Mesothelial cell of epicardium (in vitro differentiated cells): ENCODE data around the gene TNS1. TPM values are rescaled to one million over a fixed set of nuclear protein-coding genes. Genes with fewer than 3 reads are reported as not detected.

Source experiments
- DNase-seq, 2 experiments: peaks; one replicate each; pipeline ENCODE4 v3.0.0; 2021; ENCODE audit warnings: low spot score in 2 of 2; ENCODE audit not compliant: unreplicated experiment in 2 of 2
- H3K27ac Mint-ChIP-seq: 2 replicates; pipeline ENCODE4 v1.8.0; 2021; ENCODE audit warnings: mixed read lengths
- H3K27me3 Mint-ChIP-seq: 2 replicates; pipeline ENCODE4 v1.8.0; 2021; ENCODE audit warnings: low read depth, mixed read lengths
- H3K36me3 Mint-ChIP-seq: 2 replicates; pipeline ENCODE4 v1.8.0; 2021; ENCODE audit warnings: mixed read lengths
- H3K4me1 Mint-ChIP-seq: 2 replicates; pipeline ENCODE4 v1.8.0; 2021; ENCODE audit warnings: mixed read lengths
- H3K4me3 Mint-ChIP-seq: 2 replicates; pipeline ENCODE4 v1.8.0; 2021; ENCODE audit warnings: mild to moderate bottlenecking, moderate library complexity, mixed read lengths
- H3K9me3 Mint-ChIP-seq: 2 replicates; pipeline ENCODE4 v1.8.0; 2021; ENCODE audit warnings: mixed read lengths
- CTCF ChIP-seq: fragments of 200-600 bp; sonication (generic); IDR thresholded peaks from one replicate; pipeline ENCODE4 v1.5.0; 2021; ENCODE audit warnings: antibody characterized with exemption; ENCODE audit not compliant: unreplicated experiment
- total RNA-seq: library from RNA; stranded (reverse); gene quantifications from 3 replicates; pipeline ENCODE4 v1.2.1, GENCODE V29; 2021

Gene TNS1
- total RNA-seq, 1 donor from 2014 or later, result 130 TPM

- no peak overlapping the region for H3K4me3 Mint-ChIP-seq
- H3K27me3 Mint-ChIP-seq, result peaks cover 6% of the 10 kb centered on the region
- DNase-seq, result no peak
- TF ChIP-seq CTCF, result no peak
- H3K9me3 Mint-ChIP-seq, result no peaks in the 10 kb centered on the region
- H3K27ac Mint-ChIP-seq, result no peak overlapping the region
- no peaks in the 10 kb centered on the region for H3K36me3 Mint-ChIP-seq
- peaks cover 35% of the 10 kb centered on the region for H3K4me1 Mint-ChIP-seq
These were observed 9.7 kb downstream of the TNS1 start for GRCh38 chr2:217993138-217993537.

- Mint-ChIP-seq H3K4me3 (no peak overlapping the region), H3K27ac (no peak overlapping the region), H3K9me3 (no peaks in the 10 kb centered on the region), H3K27me3 (no peaks in the 10 kb centered on the region), H3K36me3 (no peaks in the 10 kb centered on the region), H3K4me1 (peaks cover 41% of the 10 kb centered on the region)
- no peak for TF ChIP-seq CTCF
- DNase-seq, result no peak
These were observed 10.7 kb downstream of the TNS1 start for GRCh38 chr2:217992061-217992460.

GRCh38 chr2:217990791-217991465, 11.9 kb downstream of the TNS1 start:
- H3K27me3 Mint-ChIP-seq, result no peaks in the 10 kb centered on the region
- TF ChIP-seq CTCF, result no peak

GRCh38 chr2:217990389-217990788, 12.4 kb downstream of the TNS1 start:
- Mint-ChIP-seq H3K27ac (no peak overlapping the region), H3K36me3 (no peaks in the 10 kb centered on the region), H3K4me1 (peaks cover 33% of the 10 kb centered on the region), H3K27me3 (no peaks in the 10 kb centered on the region), H3K9me3 (no peaks in the 10 kb centered on the region), H3K4me3 (no peak overlapping the region)
- DNase-seq, result no peak
- no peak for TF ChIP-seq CTCF

More at GRCh38 chr2:217990791-217991465, 11.9 kb downstream of the TNS1 start:
- H3K9me3 Mint-ChIP-seq, result no peaks in the 10 kb centered on the region
- H3K4me3 Mint-ChIP-seq, result no peak overlapping the region
- DNase-seq, result no peak
- peaks cover 36% of the 10 kb centered on the region for H3K4me1 Mint-ChIP-seq
- no peak overlapping the region for H3K27ac Mint-ChIP-seq
- H3K36me3 Mint-ChIP-seq, result no peaks in the 10 kb centered on the region

- peak overlapping the region; percentile 93 for H3K27ac Mint-ChIP-seq
- no peak for DNase-seq
These were observed 13.4 kb downstream of the TNS1 start for GRCh38 chr2:217989221-217989948.

More at GRCh38 chr2:217989221-217989948, 13.4 kb downstream of the TNS1 start:
- no peak overlapping the region for H3K4me3 Mint-ChIP-seq
- no peaks in the 10 kb centered on the region for H3K27me3 Mint-ChIP-seq
- H3K36me3 Mint-ChIP-seq, result no peaks in the 10 kb centered on the region
- H3K9me3 Mint-ChIP-seq, result no peaks in the 10 kb centered on the region
- H3K4me1 Mint-ChIP-seq, result peaks cover 26% of the 10 kb centered on the region
- no peak for TF ChIP-seq CTCF
